GM21360 (cell line): Measurements from ENCODE around the gene CBY1.

Experiments used
- ATAC-seq: cut with Tn5 transposase; IDR thresholded peaks from one replicate; pipeline ENCODE4 v1.9.1; 2021; ENCODE audit warnings: mild to moderate bottlenecking, moderate library complexity; ENCODE audit not compliant: unreplicated experiment

Gene CBY1

GRCh38 chr22:38700270-38700788 lies 43.9 kb downstream of the CBY1 start:
- ATAC-seq: peak; percentile 24

GRCh38 chr22:38700789-38701628 lies 44.6 kb downstream of the CBY1 start, which contains the start of gene JOSD1:
JOSD1 (minus strand) TSS chr22:38700943; CDS start chr22:38699987, 956 bp downstream.
- peak; percentile 34 for ATAC-seq

DNA sequence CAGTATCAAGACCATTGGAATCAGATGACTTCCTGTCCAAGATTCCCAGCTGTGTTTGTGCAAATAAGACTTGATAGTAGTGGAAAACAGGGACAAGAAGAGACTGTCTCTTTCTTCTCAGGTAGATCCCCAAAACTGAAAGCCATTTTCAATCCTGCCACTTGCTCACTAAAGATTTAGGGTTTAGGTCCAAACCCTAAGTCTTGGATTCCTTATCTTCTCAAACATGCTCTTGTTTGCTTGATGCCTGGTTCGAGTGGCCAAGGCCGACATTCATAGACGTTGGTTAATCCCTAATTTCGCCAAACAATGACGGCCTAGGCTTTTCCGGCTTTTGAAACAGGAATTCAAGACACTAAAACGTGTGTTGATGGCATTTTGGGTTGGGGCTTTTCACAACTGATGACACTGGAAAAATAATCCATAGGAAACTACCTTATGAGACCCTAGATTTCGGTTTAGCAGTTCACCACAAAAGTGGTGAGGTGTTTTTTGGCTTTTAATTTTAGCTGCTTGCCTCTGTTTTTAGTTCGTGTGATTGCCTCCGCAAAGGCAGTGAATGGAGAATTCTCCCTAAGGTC lies 48.3 kb downstream of the CBY1 start:
- no peak for ATAC-seq

DNA sequence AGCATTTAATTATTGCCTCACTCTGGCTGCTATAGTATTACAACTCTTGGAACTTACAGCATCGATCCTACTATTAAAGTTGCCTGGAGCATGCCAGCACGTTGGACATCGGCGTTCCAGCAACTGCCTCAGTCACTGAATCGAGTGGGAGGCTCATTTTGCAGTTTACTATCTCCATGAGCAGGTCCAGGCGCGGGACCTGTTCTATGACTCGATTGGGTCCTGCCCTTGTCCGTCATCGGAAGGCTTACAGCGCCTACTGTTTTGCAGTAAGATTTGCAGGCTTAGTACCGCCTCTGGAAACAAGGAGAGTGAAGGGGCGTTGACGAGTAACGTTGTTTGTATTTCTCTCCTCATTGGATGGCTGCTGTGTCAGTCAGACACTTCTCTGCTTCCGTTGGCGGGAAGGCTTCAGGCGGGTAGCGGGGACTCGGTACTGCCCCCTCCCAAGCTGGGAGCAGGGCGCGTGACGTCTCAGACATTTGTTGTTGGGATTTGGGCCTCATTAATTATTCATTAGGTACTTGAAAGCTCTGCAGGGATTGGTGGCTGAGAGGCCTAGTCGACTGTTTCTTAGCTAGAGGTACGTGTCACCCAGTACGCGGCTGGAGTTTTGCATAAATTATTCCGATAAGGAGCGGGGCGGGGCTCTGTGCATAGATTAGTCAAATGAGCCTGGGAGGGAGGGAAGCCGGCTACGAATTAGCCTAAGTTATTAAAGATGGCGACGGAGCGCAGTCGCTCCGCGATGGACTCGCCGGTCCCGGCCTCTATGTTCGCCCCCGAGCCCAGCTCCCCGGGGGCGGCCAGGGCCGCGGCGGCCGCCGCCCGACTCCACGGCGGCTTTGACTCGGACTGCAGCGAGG lies 49.0 kb downstream of the CBY1 start, which contains the start of gene GTPBP1:
Gene GTPBP1 (plus strand): TSS at position 710 of the 866 bp plus-strand sequence. CDS start 12 bp downstream, at position 722.
- ATAC-seq: peak; percentile 64

DNA sequence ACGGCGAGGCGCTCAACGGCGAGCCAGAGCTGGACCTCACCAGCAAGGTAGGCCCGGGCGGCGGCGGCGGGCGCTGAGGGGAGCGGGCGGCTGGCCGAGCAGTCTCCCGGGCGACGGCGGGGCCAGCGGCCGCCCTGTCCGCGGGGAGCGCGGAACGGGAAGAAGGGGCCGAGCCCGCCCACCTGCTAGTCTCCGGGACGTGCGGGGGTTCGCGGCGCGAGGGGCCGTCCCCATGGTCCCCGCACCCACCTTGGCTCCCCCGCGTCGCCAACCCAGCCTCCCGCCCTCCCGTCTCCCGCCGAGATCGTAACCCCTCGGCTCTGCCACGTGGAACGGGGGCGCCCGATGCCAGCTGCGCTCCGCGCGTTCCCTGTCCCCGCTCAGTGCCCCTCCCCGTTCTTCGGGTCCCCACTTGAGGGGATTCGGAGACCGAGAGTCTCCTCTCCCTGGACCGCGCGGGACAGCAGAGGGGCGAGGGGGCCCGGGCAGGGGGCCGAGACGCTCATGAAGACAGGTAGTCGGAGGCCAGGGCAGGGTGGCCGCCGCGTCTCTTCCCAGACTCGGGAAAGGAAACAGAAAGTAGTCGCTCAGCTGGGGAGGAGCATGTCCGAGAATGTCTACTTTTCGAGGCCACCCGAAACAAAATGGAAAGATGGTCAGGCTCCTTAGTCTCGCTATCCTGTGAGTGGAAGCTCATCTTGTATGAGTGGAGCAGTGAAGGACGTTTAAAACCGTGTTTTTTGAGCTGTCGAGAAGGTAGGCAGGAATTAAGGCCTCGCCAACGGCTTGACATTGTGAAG lies 49.9 kb downstream of the CBY1 start:
- ATAC-seq: no peak

GRCh38 chr22:38706901-38707195 lies 50.4 kb downstream of the CBY1 start:
- ATAC-seq: no peak

GRCh38 chr22:38707346-38707745 lies 50.9 kb downstream of the CBY1 start:
- no peak for ATAC-seq

DNA sequence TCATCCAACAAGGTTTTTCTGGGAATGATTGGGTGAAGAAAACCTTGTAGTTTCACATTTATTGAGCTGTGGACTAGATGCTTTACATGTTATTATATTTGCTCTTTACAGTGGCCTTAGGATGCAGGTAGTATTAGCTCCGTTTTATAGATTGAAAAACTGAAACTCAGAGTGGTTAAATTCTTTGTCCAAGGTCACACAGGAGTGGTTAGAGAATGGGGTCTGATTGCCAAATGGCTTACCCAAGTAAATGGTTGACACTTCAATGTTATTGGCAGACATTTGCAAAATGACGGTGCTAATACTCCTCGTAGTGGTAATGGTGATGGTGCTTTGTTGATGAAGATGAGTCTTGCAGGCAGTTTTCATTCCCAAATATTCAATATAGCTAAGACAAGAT lies 51.5 kb downstream of the CBY1 start:
- no peak for ATAC-seq

GRCh38 chr22:38709306-38709705 lies 52.9 kb downstream of the CBY1 start:
- ATAC-seq: no peak

DNA sequence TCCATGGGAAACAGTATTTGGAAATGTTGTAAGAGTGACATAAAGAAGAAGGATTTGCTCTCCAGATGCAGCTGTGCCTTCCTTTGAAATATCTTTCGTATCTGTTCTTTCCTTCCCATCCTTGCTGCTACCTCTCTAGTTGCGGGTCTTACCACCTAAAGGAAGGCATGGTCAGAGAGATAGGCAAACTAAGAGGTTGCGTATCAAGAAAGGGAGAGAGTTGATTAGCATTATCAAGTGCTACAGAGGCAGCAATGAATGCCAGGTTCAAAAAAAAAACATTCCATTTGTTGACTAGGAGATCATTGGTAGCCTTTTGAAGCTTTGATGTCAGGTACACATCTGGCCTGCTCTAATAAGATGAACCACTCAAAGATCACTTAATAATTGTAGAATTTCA lies 53.9 kb downstream of the CBY1 start:
- ATAC-seq: no peak

DNA sequence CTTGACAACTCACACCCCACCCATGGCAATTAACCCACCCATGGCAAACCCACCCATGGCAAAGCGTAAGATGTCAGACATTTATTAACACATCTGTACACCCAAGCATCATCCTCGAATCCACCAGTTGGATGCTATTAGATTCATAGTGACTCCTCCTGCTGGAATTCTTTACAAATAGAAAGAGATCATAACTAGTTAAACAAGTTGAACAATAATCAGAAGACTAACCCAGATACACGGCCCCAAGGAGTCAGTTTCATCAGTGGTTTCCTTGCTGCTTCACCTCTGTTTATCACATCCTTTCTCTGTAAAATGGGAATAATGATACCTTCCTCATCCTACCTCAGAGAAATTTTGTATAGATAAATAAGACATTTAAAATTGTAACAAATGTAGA lies 54.4 kb downstream of the CBY1 start:
- no peak for ATAC-seq

DNA sequence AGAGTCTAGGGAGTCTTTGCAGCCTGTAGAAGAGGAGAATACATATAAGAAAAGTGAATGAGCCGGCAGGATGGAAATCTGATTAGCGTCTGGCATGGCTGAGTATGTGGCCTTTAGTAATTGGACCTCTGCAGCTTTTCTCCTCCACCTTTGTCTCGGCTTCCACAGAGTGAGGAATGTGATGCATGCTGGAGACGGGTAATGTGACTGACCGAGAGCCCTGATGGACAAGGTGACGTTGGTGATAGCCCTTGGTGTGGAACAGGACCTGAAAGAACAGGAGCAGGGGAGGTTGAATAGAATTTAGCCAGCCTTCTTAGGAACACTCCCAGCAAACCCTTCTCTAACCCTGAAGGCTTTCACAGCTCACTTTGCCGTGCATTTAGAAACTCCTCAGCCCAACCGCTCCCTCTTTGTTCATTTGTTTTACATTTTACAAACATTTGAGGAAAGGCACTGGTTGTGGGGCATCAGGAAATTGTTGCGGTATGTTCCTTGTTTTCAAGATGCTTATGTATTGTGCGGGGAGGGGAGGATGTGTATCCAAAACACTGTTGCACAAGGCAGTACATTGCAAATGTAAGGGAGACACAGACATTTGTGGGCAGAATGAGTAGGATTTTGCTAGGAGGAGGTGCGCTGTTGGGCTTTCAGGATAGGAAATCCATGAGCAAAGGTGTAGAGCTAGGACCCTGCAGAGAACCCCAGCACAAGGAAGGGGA lies 56.2 kb downstream of the CBY1 start:
- no peak for ATAC-seq

- ATAC-seq: no peak
Observed at GRCh38 chr22:38713921-38714320, 57.5 kb downstream of the CBY1 start.

DNA sequence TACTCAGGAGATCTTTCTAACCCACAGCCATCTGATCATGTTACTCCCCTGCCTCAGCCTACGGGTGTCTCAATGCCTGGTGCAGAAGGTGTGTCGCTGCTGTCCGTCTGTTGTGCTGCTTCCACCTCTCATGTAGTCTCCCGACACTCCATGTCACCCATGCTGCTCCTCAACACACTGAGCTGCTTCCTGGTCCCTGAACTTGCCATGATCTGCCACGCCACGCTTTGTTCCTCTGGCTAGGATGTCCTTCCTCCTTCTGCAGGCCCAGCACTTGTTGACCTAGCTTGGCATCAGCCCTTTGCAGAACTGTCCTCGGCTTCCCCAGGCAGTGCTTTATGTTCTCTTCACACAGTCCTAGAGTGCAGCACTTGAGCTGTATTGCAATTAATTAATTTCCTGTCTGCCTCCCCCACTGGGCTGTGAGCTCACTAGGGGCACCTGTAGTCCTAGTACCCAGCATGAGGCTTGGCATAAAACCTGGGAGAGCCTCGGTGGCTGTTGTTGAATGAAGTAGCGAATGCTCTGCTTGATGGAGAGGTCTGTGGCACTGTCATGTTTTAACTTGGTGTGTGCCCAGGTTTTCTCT lies 58.8 kb downstream of the CBY1 start:
- no peak for ATAC-seq

GRCh38 chr22:38715852-38716251 lies 59.4 kb downstream of the CBY1 start:
- ATAC-seq: no peak

DNA sequence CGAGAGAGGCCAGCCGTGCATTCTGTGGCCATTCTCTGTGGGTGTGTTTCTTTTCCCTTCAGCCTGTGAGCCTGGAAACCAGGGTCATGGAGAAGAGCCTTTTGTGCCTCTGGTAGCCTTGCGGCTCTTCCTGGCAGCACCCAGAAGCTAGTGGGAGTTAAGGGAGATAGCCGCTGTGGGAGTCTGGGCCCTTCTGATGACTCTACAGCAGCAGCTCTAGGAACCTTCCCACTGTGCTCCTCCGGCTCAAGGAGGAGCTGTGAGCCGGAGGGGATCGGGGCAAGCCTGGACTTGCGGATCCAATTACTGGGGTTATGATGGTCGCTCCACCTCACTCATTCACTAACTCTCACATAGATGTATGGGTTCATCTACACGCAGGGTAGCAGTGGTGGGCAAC lies 59.8 kb downstream of the CBY1 start:
- no peak for ATAC-seq

DNA sequence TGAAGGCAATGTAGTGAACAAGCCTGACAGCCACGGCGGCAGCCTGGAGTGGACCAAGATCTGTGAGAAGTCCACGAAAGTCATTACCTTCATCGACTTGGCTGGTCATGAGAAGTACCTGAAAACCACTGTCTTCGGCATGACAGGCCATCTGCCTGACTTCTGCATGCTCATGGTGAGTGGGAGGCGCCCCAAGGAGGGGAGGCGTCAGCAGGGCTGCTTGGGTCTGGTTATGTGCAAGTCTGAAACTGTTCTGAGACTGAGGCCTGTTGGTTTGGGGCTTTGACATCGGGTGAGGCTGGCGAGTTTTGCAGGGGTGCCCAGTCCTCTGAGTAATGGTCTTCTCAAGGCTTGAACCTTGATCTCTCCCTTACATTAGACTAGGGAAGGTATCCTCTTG lies 60.4 kb downstream of the CBY1 start:
- ATAC-seq: no peak

DNA sequence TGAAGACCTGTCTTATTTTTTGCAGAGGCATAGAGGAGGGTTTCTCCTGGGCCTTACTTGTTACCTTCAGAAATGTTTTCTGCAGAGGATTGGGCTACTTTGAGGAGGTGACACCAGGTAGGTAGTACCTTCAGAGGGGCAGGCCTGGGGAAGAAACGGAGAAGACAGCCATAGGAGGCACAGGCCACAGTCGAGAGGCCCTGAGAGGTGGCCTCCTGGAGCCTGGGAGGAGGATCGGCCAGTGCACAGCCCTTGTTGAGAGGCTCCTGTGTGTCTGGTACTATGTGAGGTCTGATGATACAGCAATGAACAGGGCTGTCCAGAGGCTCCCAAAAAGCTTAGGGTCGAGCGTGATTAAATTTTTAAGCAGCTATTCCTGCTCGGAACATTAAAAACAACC lies 60.8 kb downstream of the CBY1 start:
- ATAC-seq: no peak

DNA sequence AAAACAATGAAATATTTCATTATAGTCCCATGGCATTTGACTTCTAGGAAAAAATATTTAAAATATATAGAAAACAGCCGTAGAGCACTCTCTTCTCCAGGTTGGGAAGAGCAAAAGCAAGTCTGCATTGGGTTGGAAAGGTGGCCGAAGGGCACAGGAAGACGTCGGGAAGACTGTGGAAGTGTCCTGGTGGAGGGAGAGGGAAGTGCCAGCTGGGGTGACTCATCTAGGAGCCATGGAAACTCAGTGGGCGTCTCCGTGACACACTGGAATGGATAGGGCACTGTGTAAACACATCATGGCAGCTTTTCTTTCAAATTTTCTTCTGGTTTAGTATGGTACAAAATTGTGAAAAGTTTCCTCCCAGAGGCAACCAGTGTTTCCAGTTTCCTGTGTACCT lies 62.0 kb downstream of the CBY1 start:
- ATAC-seq: no peak

- ATAC-seq: no peak
Observed at GRCh38 chr22:38719196-38719595, 62.8 kb downstream of the CBY1 start.
